ENCODE data around the gene PDE1A. TPM values are rescaled to one million over a fixed set of nuclear protein-coding genes. Genes with fewer than 3 reads are reported as not detected.

Gene PDE1A
- total and polyA plus RNA-seq, 10 of the 15 experiments (the other 5 are each of a cell fraction or from before 2014, with no cell fraction given): 1.1 TPM; not detected in 9

DNA sequence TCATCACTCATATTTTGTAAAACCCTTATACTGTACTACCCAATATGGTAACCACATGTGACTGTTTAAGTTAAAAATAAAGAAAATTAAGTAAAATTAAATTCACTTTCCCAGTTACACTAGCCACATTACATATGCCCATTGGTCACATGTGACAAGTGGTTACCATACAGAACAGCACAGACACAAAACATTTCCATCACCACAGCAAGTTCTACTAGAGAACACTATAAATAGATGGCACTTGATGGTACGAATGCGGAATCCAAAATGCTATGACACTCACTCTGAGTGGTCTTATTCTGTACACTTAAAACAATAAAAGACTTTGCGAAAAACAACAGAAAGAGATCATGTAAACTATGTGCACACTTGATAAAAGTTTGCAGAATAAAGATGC lies 202.2 kb downstream of the PDE1A start:
- Histone ChIP-seq H4K20me1 (ENCODE audit: control insufficient read depth, insufficient read depth) (no peaks in the 10 kb centered on the region), H3K4me3 (no peak overlapping the region), H3K4me1 (ENCODE audit: control insufficient read depth, insufficient read depth, low read length) (no peaks in the 10 kb centered on the region), H3K27me3 (replicated peaks in 1 of 2; ENCODE audit: control insufficient read depth in 2 of 2, insufficient read depth in 2 of 2, low read length in 1 of 2) (no peaks in the 10 kb centered on the region), H3K4me2 (ENCODE audit: control insufficient read depth, insufficient read depth) (no peak overlapping the region), H3K79me2 (ENCODE audit: control insufficient read depth, insufficient read depth, low read length) (no peaks in the 10 kb centered on the region), H3K9ac (ENCODE audit: control insufficient read depth, insufficient read depth, low read length) (no peak overlapping the region), H3K36me3 (ENCODE audit: control insufficient read depth in 2 of 2, insufficient read depth in 2 of 2, low read length in 1 of 2) (no peaks in the 10 kb centered on the region), H3K27ac (ENCODE audit: control insufficient read depth, insufficient read depth) (no peak overlapping the region), H3K9me3 (replicated peaks; ENCODE audit: control insufficient read depth, insufficient read depth, low read length) (no peaks in the 10 kb centered on the region), H2AFZ (ENCODE audit: control insufficient read depth, low read depth, low read length) (no peak overlapping the region)
- ChIA-PET SMC1A (ENCODE audit: uncharacterized antibody, unreplicated experiment) (no interaction called here), RAD21 (ENCODE audit: unreplicated experiment) (no interaction called here), POLR2A (no interaction called here), CTCF (no interaction called here)
- no peak for TF ChIP-seq POLR2AphosphoS2 (IDR thresholded peaks at IDR 0.05; ENCODE audit: low read depth, low read length)
- no peak for TF ChIP-seq RB1 (IDR thresholded peaks at IDR 0.05; ENCODE audit: borderline replicate concordance)
- TF ChIP-seq RAD51 (IDR thresholded peaks at IDR 0.05): no peak
- TF ChIP-seq POLR2AphosphoS5 (IDR thresholded peaks at IDR 0.05; ENCODE audit: low read length): no peak
- no peak for TF ChIP-seq ZSCAN29 (IDR thresholded peaks at IDR 0.05)
- no peak for TF ChIP-seq BMI1 (IDR thresholded peaks at IDR 0.05; ENCODE audit: borderline replicate concordance)
- TF ChIP-seq FOXM1 (IDR thresholded peaks at IDR 0.05; ENCODE audit: low read depth, low read length): no peak
- no peak for TF ChIP-seq BACH1 (IDR thresholded peaks at IDR 0.05; ENCODE audit: borderline replicate concordance)
- TF ChIP-seq, protein P1, sequence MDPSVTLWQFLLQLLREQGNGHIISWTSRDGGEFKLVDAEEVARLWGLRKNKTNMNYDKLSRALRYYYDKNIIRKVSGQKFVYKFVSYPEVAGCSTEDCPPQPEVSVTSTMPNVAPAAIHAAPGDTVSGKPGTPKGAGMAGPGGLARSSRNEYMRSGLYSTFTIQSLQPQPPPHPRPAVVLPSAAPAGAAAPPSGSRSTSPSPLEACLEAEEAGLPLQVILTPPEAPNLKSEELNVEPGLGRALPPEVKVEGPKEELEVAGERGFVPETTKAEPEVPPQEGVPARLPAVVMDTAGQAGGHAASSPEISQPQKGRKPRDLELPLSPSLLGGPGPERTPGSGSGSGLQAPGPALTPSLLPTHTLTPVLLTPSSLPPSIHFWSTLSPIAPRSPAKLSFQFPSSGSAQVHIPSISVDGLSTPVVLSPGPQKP (IDR thresholded peaks at IDR 0.05; ENCODE audit: low read depth, low read length): no peak
- no peak for TF ChIP-seq TAF1 (IDR thresholded peaks at IDR 0.05; ENCODE audit: borderline replicate concordance, low read depth, low read length)
- no peak for DNase-seq (ENCODE audit: low read depth, low spot score)
- BruUV-seq (replicated peaks): no TSS peak
- FAIRE-seq: no peak
- in situ Hi-C loops (cut with MboI): no loop called here
- intact Hi-C loops (cut with micrococcal nuclease; ENCODE audit: unreplicated experiment): no loop called here
- ATAC-seq: no peak
- 52% methylated on average over 3 of the region's 3 CpGs for WGBS (ENCODE audit: insufficient coverage, insufficient replicate concordance, low lambda C conversion rate, missing lambda C conversion rate)

Data from GM12878 (cell line).